Heart right ventricle (tissue), 16 donors: ENCODE data around the gene PXDC1. TPM values are rescaled to one million over a fixed set of nuclear protein-coding genes. Genes with fewer than 3 reads are reported as not detected.
A peak's percentile ranks its signal among the peaks of the same experiment; 100 is the strongest.

Experiments used
- ATAC-seq, 8 donors: fragments of 200-7000 bp; cut with Tn5 transposase; one replicate each; pipeline ENCODE4 v1.9.1; 2020; ENCODE audit warnings: mild to moderate bottlenecking in 8 of 8, moderate library complexity in 8 of 8, moderate number of reproducible peaks in 1 of 8
- DNase-seq, 2 donors: peaks; one replicate each; pipeline ENCODE4 v3.0.0-alpha.2; 2020
- H3K27ac ChIP-seq, 10 donors: fragments of 200-600 bp; sonication (generic) in 2 of 10; one replicate each; pipeline versions ENCODE4 v1.5.0 to v1.8.0; 2020 to 2022; ENCODE audit warnings: mild to moderate bottlenecking in 3 of 10
- H3K27me3 ChIP-seq, 7 donors: fragments of 200-600 bp; one replicate each; pipeline ENCODE4 v1.8.0; 2021 to 2022; ENCODE audit warnings: mild to moderate bottlenecking in 2 of 7
- H3K36me3 ChIP-seq, 9 donors: fragments of 200-600 bp; sonication (generic) in 1 of 9; one replicate each; pipeline versions ENCODE4 v1.5.0 to v1.8.0; 2020 to 2022; ENCODE audit warnings: mild to moderate bottlenecking in 2 of 9
- H3K4me1 ChIP-seq, 9 donors: fragments of 200-600 bp; sonication (generic) in 1 of 9; one replicate each; pipeline versions ENCODE4 v1.5.0 to v1.8.0; 2020 to 2022; ENCODE audit warnings: mild to moderate bottlenecking in 4 of 9
- H3K4me3 ChIP-seq, 10 donors: fragments of 200-600 bp; sonication (generic) in 2 of 10; one replicate each; pipeline versions ENCODE4 v1.5.0 to v1.8.0; 2020 to 2022; ENCODE audit warnings: mild to moderate bottlenecking in 7 of 10, moderate library complexity in 2 of 10
- H3K9me3 ChIP-seq, 11 donors: fragments of 200-600 bp in 10 of 11; sonication (generic) in 2 of 11; one replicate each; pipeline versions ENCODE4 v1.5.0 to v1.8.0; 2013 to 2022; ENCODE audit warnings: mild to moderate bottlenecking in 2 of 11, control low read depth in 1 of 11, moderate library complexity in 1 of 11
- CTCF ChIP-seq, 9 donors: fragments of 200-600 bp; sonication (generic) in 2 of 9; IDR thresholded peaks; one replicate each; pipeline versions ENCODE4 v1.5.0 to v1.8.0; 2021 to 2022; ENCODE audit warnings: antibody characterized with exemption in 9 of 9, mild to moderate bottlenecking in 5 of 9, moderate library complexity in 1 of 9
- WGBS, 2 donors: extraction: QIAGEN DNeasy Blood & Tissue Kit; methylation state at CpG; one replicate each; pipeline ENCODE4 v1.1.7; 2013; ENCODE audit warnings: inconsistent platforms in 1 of 2; 5-methylcytosine and 5-hydroxymethylcytosine counted together
- intact Hi-C, 10 donors: fragments of 100-400 bp; cut with DNase I; formaldehyde crosslinking; loops; one replicate each; pipeline versions ENCODE4 v1.11.1 to v1.14.2; 2022
- polyA plus RNA-seq, 2 donors: library from polyadenylated mRNA; stranded (reverse); fragments of 200-250 nt; gene quantifications; one replicate each; pipeline ENCODE4 v1.2.3, GENCODE V29; 2013
- total RNA-seq, 10 donors: library from RNA; stranded (reverse); fragmentation: NEBNext Ultra II Directional in 3 of 10; extraction: Animal tissue kit (Norgen Biotek cat#: 25700) in 3 of 10; gene quantifications; one replicate each; pipeline versions ENCODE4 v1.2.1 to v1.2.4, GENCODE V29; 2021 to 2023
- donor health status: Arrhythmogenic right ventricular cardiomyopathy.
- donor health status: ischemic (EF 13 %, LVEDD 7.1; RV severe dilation, severe dysfunction).
- donor health status: healthy with polysubstance abuse.
- donor health status: DM: no; HTN: yes; CAD: no.
- donor health status: DM: no; HTN: no; CAD: no.
- donor health status: ischemic (EF 25% LVEDD 6.9; RV normal size, moderate dysfunction).
- donor health status: ischemic (EF 25% LVEDD 5.7; RV mildly dilated, moderate dysfunction).
- donor health status: healthy.
- donor health status: DM: yes; HTN: yes; CAD: no.
- donor health status: Ischemic cardiomyopathy.
- donor health status: ischemic (EF 35%, LVEDD 5.7; RV mildly dilated, moderate dysfunction).
- donor health status: nonischemic (EF 11% LVEDD 7.7; RV severe dilation, severe dysfunction).
- donor health status: DM: yes; HTN: yes; CAD: no.
- donor health status: PGD.
- donor health status: ischemic (EF 29% LVEDD 5.4; RV normal size, mild dysfunction).
- donor health status: nonischemic (EF 23%, LVEDD 6.1; RV moderate dilation, normal function).

The PXDC1 gene
- total and polyA plus RNA-seq, 12 donors, result 11.3 to 69.9 (median 21.7) TPM

- no peaks in the 10 kb centered on the region for H3K27me3 ChIP-seq
- 93 to 96% methylated on average over 9 of the region's 9 CpGs for WGBS, 2 donors
- ATAC-seq (no peak), DNase-seq (no peak)
- peaks cover 6 to 43% (median 26%) of the 10 kb centered on the region in 9 donors for H3K4me1 ChIP-seq
- no peak overlapping the region for H3K27ac ChIP-seq
- intact Hi-C loops, result loop anchor here (5.0 to 10.0 kb wide), 10 partner anchors 275 to 605 kb away; partner anchors contain the start of gene SLC22A23 (in 3 of the 10)
- TF ChIP-seq CTCF (IDR thresholded peaks at IDR 0.05), result no peak
- no peak overlapping the region for H3K4me3 ChIP-seq
- peaks cover 0 to 91% (median 23%) of the 10 kb centered on the region in 9 donors for H3K36me3 ChIP-seq
- H3K9me3 ChIP-seq, result peaks cover 0 to under 1% (median 0%) of the 10 kb centered on the region in 11 donors
These were observed 21.7 kb downstream of the PXDC1 start for GRCh38 chr6:3729603-3730344.

- Histone ChIP-seq H3K4me3 (no peak overlapping the region), H3K27ac (no peak overlapping the region), H3K4me1 (peaks cover 10 to 59% (median 37%) of the 10 kb centered on the region in 9 donors), H3K27me3 (no peaks in the 10 kb centered on the region), H3K9me3 (no peaks in the 10 kb centered on the region), H3K36me3 (peaks cover 0 to 91% (median 30%) of the 10 kb centered on the region in 9 donors)
- intact Hi-C loops, result loop anchor here in 1 of 10 donors (5.0 kb wide), 1 partner anchor 315 kb away; no protein-coding TSS in a partner anchor
- no peak for ATAC-seq
- DNase-seq, result no peak
- no peak for TF ChIP-seq CTCF (IDR thresholded peaks at IDR 0.05)
- WGBS, 2 donors, result 95 to 96% methylated on average over 11 of the region's 11 CpGs
These were observed 23.9 kb downstream of the PXDC1 start for GRCh38 chr6:3727593-3728108.

GRCh38 chr6:3727036-3727435, 24.5 kb downstream of the PXDC1 start:
- Histone ChIP-seq H3K4me1 (peaks cover 10 to 59% (median 40%) of the 10 kb centered on the region in 9 donors), H3K36me3 (peaks cover 0 to 94% (median 34%) of the 10 kb centered on the region in 9 donors), H3K9me3 (no peaks in the 10 kb centered on the region), H3K27me3 (no peaks in the 10 kb centered on the region), H3K4me3 (no peak overlapping the region), H3K27ac (peak overlapping the region in 1 of 10 donors; percentile 4)
- ATAC-seq (no peak), DNase-seq (no peak)
- TF ChIP-seq CTCF (IDR thresholded peaks at IDR 0.05), result no peak
- intact Hi-C loops, result loop anchor here in 1 of 10 donors (5.0 kb wide), 1 partner anchor 315 kb away; no protein-coding TSS in a partner anchor
- 74 to 84% methylated on average over 5 of the region's 5 CpGs for WGBS, 2 donors

GRCh38 chr6:3726421-3726820, 25.1 kb downstream of the PXDC1 start:
- ATAC-seq (peak in 1 of 8 donors; percentile 5), DNase-seq (no peak)
- TF ChIP-seq CTCF (IDR thresholded peaks at IDR 0.05), result no peak
- Histone ChIP-seq H3K27me3 (no peaks in the 10 kb centered on the region), H3K9me3 (no peaks in the 10 kb centered on the region), H3K4me1 (peaks cover 10 to 59% (median 44%) of the 10 kb centered on the region in 9 donors), H3K4me3 (no peak overlapping the region), H3K27ac (peak overlapping the region in 2 of 10 donors; percentile 1 to 4), H3K36me3 (peaks cover 0 to 94% (median 39%) of the 10 kb centered on the region in 9 donors)
- intact Hi-C loops, result loop anchor here in 1 of 10 donors (5.0 kb wide), 1 partner anchor 314 kb away; no protein-coding TSS in a partner anchor
- WGBS, 2 donors, result 71 to 80% methylated on average over 13 of the region's 13 CpGs
